Activated gamma-delta T cell (primary cell): Measurements from ENCODE around the gene FGGY.
"Not testable (repeated sequence)": the region's sequence is repeated elsewhere in the genome, so short reads cannot be mapped to it uniquely, and the experiment has no call there.

ENCODE experiments used
- DNase-seq: peaks from one replicate; lab custom pipeline; 2025; lab: John Stamatoyannopoulos, UW

FGGY gene

GRCh38 chr1:59289570-59289969 lies 7.3 kb upstream of the FGGY start:
- DNase-seq = no peak

- no peak for DNase-seq
These were observed 6.5 kb upstream of the FGGY start for GRCh38 chr1:59290193-59290949.

DNA sequence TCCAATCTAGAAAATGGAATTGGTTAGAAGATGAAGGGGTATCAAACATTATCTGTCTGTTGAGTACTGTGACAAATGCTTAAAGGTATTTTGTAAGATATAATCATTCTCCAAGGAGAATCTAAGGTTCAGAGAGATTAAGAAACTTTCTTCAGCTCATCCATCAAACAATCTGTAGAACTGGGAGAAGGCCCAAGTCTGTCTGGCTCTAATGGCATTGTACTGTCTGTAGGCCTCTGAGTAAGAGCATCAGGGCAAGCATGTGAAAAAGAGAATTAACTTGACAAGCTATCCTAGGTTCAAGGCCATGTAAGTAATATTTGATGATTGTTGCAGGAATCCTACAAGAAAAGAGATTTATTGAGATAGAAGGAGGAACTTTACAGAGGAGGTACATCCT lies 5.3 kb upstream of the FGGY start:
- no peak for DNase-seq

GRCh38 chr1:59292562-59292961 lies 4.3 kb upstream of the FGGY start:
- no peak for DNase-seq

DNA sequence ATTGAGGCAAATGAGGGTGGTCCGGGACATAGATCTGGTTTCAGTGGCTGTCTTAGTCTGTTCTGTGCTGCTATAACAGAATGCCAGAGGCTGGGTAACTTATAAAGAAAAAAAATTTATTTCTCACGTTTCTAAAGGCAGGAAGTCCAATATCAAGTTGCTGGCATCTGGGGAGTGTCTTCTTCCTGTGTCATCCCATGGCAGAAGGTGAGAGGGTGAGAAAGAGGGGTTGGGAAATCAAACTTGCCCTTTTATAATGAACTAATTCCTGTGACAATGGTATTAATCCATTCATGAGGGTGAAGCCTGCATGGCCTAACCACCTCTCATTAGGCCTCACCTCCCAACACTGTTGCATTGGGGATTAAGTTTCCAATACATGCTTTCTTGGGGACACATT lies 3.7 kb upstream of the FGGY start:
- no peak for DNase-seq

DNA sequence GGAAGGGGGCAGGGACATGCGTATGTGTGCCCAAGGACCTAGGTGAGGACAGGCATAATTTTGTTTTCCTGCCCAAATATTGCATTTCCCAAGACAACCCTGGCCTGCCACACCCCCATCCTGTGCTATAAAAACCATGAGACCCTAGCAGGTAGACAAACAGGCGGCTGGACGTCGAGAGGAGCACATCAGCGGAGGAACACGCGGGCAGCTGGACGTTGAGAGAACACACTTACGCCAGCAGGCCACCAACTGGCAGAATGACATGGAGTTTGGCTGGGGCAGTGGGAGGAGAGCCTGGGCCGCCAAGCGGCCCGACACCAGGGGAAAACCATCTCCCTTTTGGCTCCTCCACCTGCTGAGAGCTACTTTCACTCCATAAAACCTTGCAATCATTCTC lies 3.0 kb upstream of the FGGY start:
- no peak for DNase-seq

DNA sequence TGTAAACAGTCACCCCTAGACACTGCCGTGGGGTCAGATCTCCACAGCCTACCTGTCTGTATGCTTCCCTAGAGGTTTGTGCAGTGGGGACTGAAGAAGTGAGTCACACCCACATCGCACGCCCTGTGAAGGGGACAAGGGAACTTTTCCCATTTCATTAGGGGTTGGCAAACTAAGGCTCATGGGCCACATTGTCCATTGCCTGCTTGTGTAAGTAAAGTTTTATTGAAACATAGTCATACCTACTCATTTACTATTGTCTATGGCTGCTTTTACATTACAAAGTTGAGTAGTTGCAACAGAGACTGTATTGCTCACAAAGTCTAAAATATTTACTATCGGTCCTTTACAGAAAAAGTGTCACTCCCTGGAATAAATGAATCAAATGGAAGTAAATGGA lies 2.5 kb upstream of the FGGY start:
- no peak for DNase-seq

DNA sequence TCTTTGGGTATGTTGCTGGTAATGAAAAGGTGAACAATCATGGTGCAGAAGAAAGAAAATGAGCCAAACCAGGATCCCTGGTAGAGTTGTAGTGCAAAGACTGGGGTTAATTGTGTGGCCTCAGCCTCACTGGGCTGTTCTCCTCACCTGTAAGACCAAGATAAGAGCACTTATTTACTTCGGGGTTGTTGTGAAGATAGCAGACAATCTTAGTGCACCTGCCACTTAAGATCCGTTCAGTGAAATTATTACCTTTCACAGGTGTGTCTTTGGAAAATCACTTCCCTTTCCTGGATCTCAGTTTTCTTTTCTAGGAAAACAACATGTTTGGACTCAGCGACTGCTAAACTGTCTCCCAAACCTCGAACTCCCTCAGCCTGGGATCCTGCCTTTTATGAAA lies 1.3 kb upstream of the FGGY start:
- no peak for DNase-seq

DNA sequence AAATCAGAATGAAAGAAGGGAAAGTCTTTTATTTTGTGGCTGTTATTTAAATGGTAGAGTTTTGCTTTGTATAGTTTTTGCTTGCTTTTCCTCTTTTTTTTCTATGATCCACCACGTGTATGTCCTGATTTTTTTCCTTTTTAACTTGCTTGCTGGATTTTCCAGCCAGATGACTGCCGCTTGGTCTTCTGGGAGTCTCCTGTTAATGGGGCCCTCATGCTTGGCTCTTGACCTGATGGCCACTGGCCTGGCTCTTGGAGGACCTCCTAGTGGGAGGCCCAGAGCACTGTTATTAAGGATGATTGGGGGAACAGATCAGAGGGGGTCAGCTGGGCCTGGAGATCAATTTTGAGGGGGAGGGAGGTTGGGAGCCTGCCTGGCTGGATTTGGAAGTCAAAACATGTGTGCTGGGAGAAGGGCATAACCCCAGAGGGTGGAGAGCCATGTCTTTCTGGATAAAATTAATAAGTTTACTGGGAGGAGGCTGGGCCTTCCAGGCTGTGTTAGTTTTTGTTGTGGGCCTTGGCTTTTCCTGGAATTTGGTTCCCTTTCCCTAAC lies 1.2 kb downstream of the FGGY start:
- DNase-seq = no peak

- DNase-seq = no peak
These were observed 1.9 kb downstream of the FGGY start for GRCh38 chr1:59298710-59299346.

GRCh38 chr1:59299670-59300069 lies 2.8 kb downstream of the FGGY start:
- DNase-seq = not testable (repeated sequence)

DNA sequence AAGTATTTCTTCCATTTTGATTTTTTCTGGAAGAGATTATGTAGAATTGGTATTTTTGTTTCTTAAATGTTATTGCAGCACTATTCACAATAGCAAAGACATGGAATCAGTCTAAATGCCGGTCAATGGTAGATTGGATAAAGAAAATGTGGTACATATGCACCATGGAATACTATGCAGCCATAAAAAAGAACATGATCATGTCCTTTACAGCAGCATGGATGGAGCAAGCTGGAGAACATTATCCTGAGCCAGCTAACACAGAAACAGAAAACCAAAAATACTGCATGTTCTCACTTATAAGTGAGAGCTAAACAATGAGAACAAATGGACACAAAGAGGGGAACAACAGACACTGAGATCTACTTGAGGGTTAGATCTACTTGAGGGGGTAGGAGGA lies 5.4 kb downstream of the FGGY start:
- no peak for DNase-seq

DNA sequence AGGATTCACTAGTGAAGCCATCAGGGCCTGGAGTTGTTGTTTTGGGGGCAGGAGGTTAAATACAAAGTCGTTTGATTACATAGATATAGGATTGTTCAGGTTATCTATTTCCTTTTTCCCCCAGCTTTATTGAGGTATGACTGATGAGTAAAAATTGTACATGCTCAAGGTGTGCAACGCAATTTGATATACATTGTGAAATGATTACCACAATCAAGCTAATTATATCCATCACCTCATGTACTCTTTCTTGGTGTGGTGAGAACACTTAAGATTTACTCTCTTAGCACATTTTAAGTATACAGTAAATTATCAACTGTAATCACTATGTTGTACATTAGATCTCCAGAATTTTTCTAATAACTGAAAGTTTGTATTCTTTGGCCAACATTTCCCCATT lies 6.0 kb downstream of the FGGY start:
- DNase-seq = no peak

DNA sequence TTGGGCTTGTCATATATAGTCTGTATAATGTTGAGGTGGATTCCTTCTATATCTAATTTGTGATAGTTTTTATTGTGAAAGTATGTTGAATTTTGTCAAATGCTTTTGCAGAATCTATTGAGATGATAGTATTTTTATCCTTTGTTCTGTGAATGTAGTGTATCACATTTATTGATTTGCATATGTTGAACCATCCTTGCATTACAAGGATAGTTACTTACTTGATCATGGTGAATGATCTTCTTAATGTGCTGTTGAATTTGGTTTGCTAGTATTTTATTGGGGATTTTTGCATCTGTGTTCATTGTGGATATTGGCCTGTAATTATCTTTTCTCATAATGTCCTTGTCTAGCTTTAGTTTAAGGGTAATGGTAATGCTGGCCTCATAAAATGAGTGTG lies 8.3 kb downstream of the FGGY start:
- DNase-seq = no peak

DNA sequence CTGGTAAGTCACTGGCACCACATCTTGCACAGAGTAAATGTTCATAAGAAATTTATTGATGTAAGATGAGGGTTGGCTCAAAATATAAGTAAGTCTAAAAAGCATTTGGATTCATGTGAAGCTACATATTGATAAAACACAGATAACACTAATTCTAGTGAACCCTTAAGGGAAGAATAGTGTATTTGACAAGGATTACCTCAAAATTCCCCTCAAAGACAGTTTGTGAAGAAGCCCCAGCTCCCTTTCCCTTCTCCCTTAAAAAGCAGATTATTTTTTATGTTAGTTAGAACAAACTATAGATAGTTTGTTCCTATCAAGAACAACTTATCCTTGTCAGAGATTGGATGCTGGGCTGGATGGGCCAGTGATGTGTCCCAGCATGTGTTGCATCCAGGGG lies 10.7 kb downstream of the FGGY start:
- no peak for DNase-seq

- no peak for DNase-seq
These were observed 11.9 kb downstream of the FGGY start for GRCh38 chr1:59308839-59309238.

DNA sequence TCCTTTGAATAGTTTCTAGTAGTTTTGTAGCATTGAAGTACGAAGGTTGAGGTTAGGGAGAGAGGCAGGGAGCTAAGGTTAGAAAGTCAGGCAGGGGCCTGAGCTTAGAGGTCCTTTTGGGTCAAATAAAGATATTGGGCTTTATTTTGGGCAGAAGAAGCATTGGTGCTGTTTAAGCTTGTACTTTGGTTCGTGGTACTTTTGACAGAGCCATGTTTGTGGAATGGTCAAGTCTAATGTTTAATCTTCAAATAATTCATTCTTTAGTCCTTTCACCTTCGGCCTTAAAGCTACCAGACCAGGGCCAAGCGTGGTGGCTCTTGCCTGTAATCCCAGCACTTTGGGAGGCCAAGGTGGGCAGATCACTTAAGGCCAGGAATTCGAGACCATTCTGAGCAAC lies 12.5 kb downstream of the FGGY start:
- no peak for DNase-seq

- no peak for DNase-seq
These were observed 13.1 kb downstream of the FGGY start for GRCh38 chr1:59309795-59310548.

- DNase-seq = no peak
These were observed 13.8 kb downstream of the FGGY start for GRCh38 chr1:59310549-59311250.

GRCh38 chr1:59314776-59315528 lies 18.1 kb downstream of the FGGY start:
- no peak for DNase-seq
